Naive thymus-derived CD4-positive, alpha-beta T cell (primary cell): Measurements from ENCODE around the gene SLC16A5. TPM values are rescaled to one million over a fixed set of nuclear protein-coding genes. Genes with fewer than 3 reads are reported as not detected.
"Not testable (repeated sequence)": the region's sequence is repeated elsewhere in the genome, so short reads cannot be mapped to it uniquely, and the experiment has no call there.

Experiments
- ATAC-seq: fragments of 150-1000 bp; cut with Tn5 transposase; 2 replicates; pipeline ENCODE4 v1.10.0; 2021; ENCODE audit warnings: mild to moderate bottlenecking, moderate library complexity
- CTCF ChIA-PET: fragments of 350-600 bp; sonication (Branson Sonifier 250); formaldehyde crosslinking; loops from one replicate; lab custom pipeline; 2021; ENCODE audit warnings: antibody characterized with exemption; lab: Charles Lee
- POLR2A ChIA-PET: fragments of 350-600 bp; sonication (Branson Sonifier 250); formaldehyde crosslinking; loops from one replicate; lab custom pipeline; 2021; ENCODE audit warnings: antibody characterized with exemption, inconsistent platforms; lab: Charles Lee
- DNase-seq, 9 donors: peaks; one replicate each; pipeline versions ENCODE4 v3.0.0 to v3.0.0-alpha.2; 2020 to 2022; ENCODE audit warnings: mixed read lengths in 1 of 9
- H3K27ac ChIP-seq: one replicate; pipeline ENCODE4 v1.7.0; 2013; ENCODE audit warnings: mild to moderate bottlenecking, low read depth, low read length, moderate library complexity
- H3K27me3 ChIP-seq, 2 donors: one replicate each; pipeline ENCODE4 v1.7.0; 2013; ENCODE audit warnings: low read length in 2 of 2, mild to moderate bottlenecking in 2 of 2, moderate library complexity in 2 of 2; ENCODE audit not compliant: control insufficient read depth in 2 of 2, insufficient read depth in 2 of 2
- H3K36me3 ChIP-seq, 3 experiments: 1 replicate in 2 of 3; 2 replicates in 1 of 3; pipeline ENCODE4 v1.7.0; 2013; ENCODE audit warnings: low read length in 3 of 3, mild to moderate bottlenecking in 3 of 3, moderate library complexity in 1 of 3; ENCODE audit not compliant: insufficient read depth in 3 of 3, control insufficient read depth in 2 of 3
- H3K4me1 ChIP-seq, 2 donors: one replicate each; pipeline ENCODE4 v1.7.0; 2013; ENCODE audit warnings: low read length in 2 of 2, mild to moderate bottlenecking in 2 of 2, moderate library complexity in 1 of 2; ENCODE audit not compliant: control insufficient read depth in 2 of 2, insufficient read depth in 2 of 2
- H3K4me3 ChIP-seq: 2 replicates; pipeline ENCODE4 v1.7.0; 2013; ENCODE audit warnings: mild to moderate bottlenecking, low read length
- H3K9me3 ChIP-seq, 3 experiments: 1 replicate in 2 of 3; 2 replicates in 1 of 3; pipeline ENCODE4 v1.7.0; 2013; ENCODE audit warnings: low read length in 3 of 3; ENCODE audit not compliant: control insufficient read depth in 2 of 3
- H3K27ac Mint-ChIP-seq, 9 donors: one replicate each; pipeline ENCODE4 v1.8.0; 2020 to 2022; ENCODE audit warnings: mixed read lengths in 9 of 9, mild to moderate bottlenecking in 8 of 9, moderate library complexity in 5 of 9, inconsistent platforms in 2 of 9
- H3K27me3 Mint-ChIP-seq, 5 donors: one replicate each; pipeline ENCODE4 v1.8.0; 2021 to 2022; ENCODE audit warnings: mixed read lengths in 5 of 5, mild to moderate bottlenecking in 1 of 5
- H3K36me3 Mint-ChIP-seq, 5 donors: one replicate each; pipeline ENCODE4 v1.8.0; 2020 to 2022; ENCODE audit warnings: mixed read lengths in 5 of 5, mild to moderate bottlenecking in 3 of 5, inconsistent platforms in 1 of 5
- H3K4me1 Mint-ChIP-seq, 7 donors: one replicate each; pipeline ENCODE4 v1.8.0; 2020 to 2022; ENCODE audit warnings: mixed read lengths in 7 of 7, mild to moderate bottlenecking in 3 of 7, inconsistent platforms in 1 of 7
- H3K4me3 Mint-ChIP-seq, 10 donors: one replicate each; pipeline ENCODE4 v1.8.0; 2020 to 2022; ENCODE audit warnings: mild to moderate bottlenecking in 10 of 10, mixed read lengths in 10 of 10, moderate library complexity in 6 of 10, inconsistent platforms in 2 of 10
- H3K9me3 Mint-ChIP-seq, 11 donors: one replicate each; pipeline ENCODE4 v1.8.0; 2020 to 2022; ENCODE audit warnings: mixed read lengths in 11 of 11, mild to moderate bottlenecking in 4 of 11, inconsistent platforms in 1 of 11, moderate library complexity in 1 of 11
- intact Hi-C, 2 donors: fragments of 100-400 bp; cut with micrococcal nuclease; formaldehyde crosslinking; loops; one replicate each; pipeline ENCODE4 v1.15.1; 2023
- polyA plus RNA-seq, 2 donors: library from polyadenylated mRNA; unstranded; fragments of 300-500 nt; fragmentation: Illumina TruSeq; gene quantifications; one replicate each; pipeline ENCODE4 v1.2.3, GENCODE V29; 2021
- total RNA-seq, 6 experiments: library from RNA in 5 of 6; stranded (reverse) in 5 of 6; gene quantifications; 1 replicate in 5 of 6; 2 replicates in 1 of 6; pipeline ENCODE4 v1.2.3 and lab custom pipeline; 2021 to 2026

Gene SLC16A5
- total and polyA plus RNA-seq, 7 experiments from 2014 or later: 5.9 to 26.3 (median 19.2) TPM

- Mint-ChIP-seq H3K27ac (peak overlapping the region; percentile 92 to 98 (median 96)), H3K4me1 (peaks cover 30 to 59% (median 46%) of the 10 kb centered on the region in 7 donors), H3K36me3 (peaks cover 0 to 13% (median 8%) of the 10 kb centered on the region in 5 donors), H3K4me3 (peak overlapping the region; percentile 95 to 99 (median 97))
- Histone ChIP-seq H3K36me3 (peaks cover 0 to 18% (median 0%) of the 10 kb centered on the region in 3 experiments), H3K4me3 (peak overlapping the region; percentile 77), H3K27ac (peak overlapping the region; percentile 93), H3K4me1 (peaks cover 13 to 16% of the 10 kb centered on the region in 2 donors)
- not testable (repeated sequence) for H3K27me3 ChIP-seq, ATAC-seq, H3K9me3 ChIP-seq, H3K9me3 Mint-ChIP-seq, DNase-seq, H3K27me3 Mint-ChIP-seq
- ChIA-PET POLR2A (interaction anchor here (0.8 to 4.9 kb wide), 7 partner anchors 8 to 137 kb away, joined by 4 to 58 read pairs (median 7); partner anchors contain the start of genes MRPL58 and SUMO2), CTCF (interaction anchor here (1.5 kb wide), 1 partner anchor 14 kb away, joined by 6 read pairs; no protein-coding TSS in a partner anchor)
- intact Hi-C loops: loop anchor here (1.0 to 5.0 kb wide), 6 partner anchors 12 to 136 kb away; partner anchors contain the start of genes ARMC7 (in 1 of the 2), MRPL58 (in 1 of the 2), SLC16A5 (in 1 of the 2) and SUMO2 (in 1 of the 2)
Observed at GRCh38 chr17:75045946-75046406, 41.8 kb upstream of the SLC16A5 start.

GRCh38 chr17:75046407-75047289, 41.1 kb upstream of the SLC16A5 start, which contains the start of the genes ATP5PD and KCTD2:
Gene ATP5PD, minus strand, starts transcription at chr17:75046969. Its CDS starts 4,319 bp downstream, at chr17:75042650.
Gene KCTD2, plus strand, starts transcription at chr17:75047225. Its CDS starts 26 bp downstream, at chr17:75047251.
- intact Hi-C loops: loop anchor here (1.0 to 5.0 kb wide), 8 partner anchors 10 to 136 kb away; partner anchors contain the start of genes MRPL58 (in 2 of the 2), ARMC7 (in 1 of the 2), SLC16A5 (in 1 of the 2) and SUMO2 (in 1 of the 2)
- H3K27ac Mint-ChIP-seq: peak within 1 kb of the TSS; percentile 92 to 99 (median 96)
- H3K36me3 Mint-ChIP-seq: peaks cover 0 to 10% (median 6%) of the 10 kb centered on the region in 5 donors
- peaks cover 13 to 16% of the 10 kb centered on the region in 2 donors for H3K4me1 ChIP-seq
- peaks cover 0 to 13% (median 0%) of the 10 kb centered on the region in 3 experiments for H3K36me3 ChIP-seq
- no peaks in the 10 kb centered on the region for H3K9me3 Mint-ChIP-seq
- H3K4me1 Mint-ChIP-seq: peaks cover 30 to 61% (median 48%) of the 10 kb centered on the region in 7 donors
- POLR2A ChIA-PET: interaction anchor here (0.6 to 4.9 kb wide), 13 partner anchors 8 to 1689 kb away, joined by 3 to 58 read pairs (median 7); partner anchors contain the start of genes MRPL58, SLC16A5 and SUMO2
- peak within 1 kb of the TSS; percentile 77 for H3K4me3 ChIP-seq
- ATAC-seq (peak; percentile 98), DNase-seq (peak; percentile 82 to 93 (median 91))
- H3K27ac ChIP-seq: peak within 1 kb of the TSS; percentile 93
- H3K9me3 ChIP-seq: no peaks in the 10 kb centered on the region
- no peaks in the 10 kb centered on the region for H3K27me3 ChIP-seq
- CTCF ChIA-PET: interaction anchor here (0.8 to 1.5 kb wide), 2 partner anchors 12 to 14 kb away, joined by 3 to 6 read pairs; no protein-coding TSS in a partner anchor
- peak within 1 kb of the TSS; percentile 95 to 99 (median 98) for H3K4me3 Mint-ChIP-seq
- H3K27me3 Mint-ChIP-seq: no peaks in the 10 kb centered on the region

GRCh38 chr17:75047398-75048098, 40.2 kb upstream of the SLC16A5 start:
- no peaks in the 10 kb centered on the region for H3K27me3 Mint-ChIP-seq
- POLR2A ChIA-PET: interaction anchor here (0.8 to 4.9 kb wide), 12 partner anchors 9 to 136 kb away, joined by 3 to 58 read pairs (median 6); partner anchors contain the start of genes HID1, MRPL58, SLC16A5 and SUMO2
- H3K4me1 ChIP-seq: peaks cover 13 to 16% of the 10 kb centered on the region in 2 donors
- peaks cover 0 to 8% (median 5%) of the 10 kb centered on the region in 5 donors for H3K36me3 Mint-ChIP-seq
- CTCF ChIA-PET: interaction anchor here (0.6 to 1.5 kb wide), 4 partner anchors 13 to 439 kb away, joined by 3 to 6 read pairs (median 3); no protein-coding TSS in a partner anchor
- peaks cover 24 to 60% (median 49%) of the 10 kb centered on the region in 7 donors for H3K4me1 Mint-ChIP-seq
- peak overlapping the region; percentile 71 for H3K27ac ChIP-seq
- ATAC-seq: no peak
- peak overlapping the region; percentile 79 to 99 (median 94) for H3K4me3 Mint-ChIP-seq
- H3K9me3 Mint-ChIP-seq: no peaks in the 10 kb centered on the region
- H3K27me3 ChIP-seq: no peaks in the 10 kb centered on the region
- H3K4me3 ChIP-seq: peak overlapping the region; percentile 67
- H3K36me3 ChIP-seq: peaks cover 0 to 14% (median 0%) of the 10 kb centered on the region in 3 experiments
- intact Hi-C loops: loop anchor here (1.0 to 5.0 kb wide), 7 partner anchors 11 to 135 kb away; partner anchors contain the start of genes ARMC7 (in 1 of the 2), MRPL58 (in 1 of the 2), SLC16A5 (in 1 of the 2) and SUMO2 (in 1 of the 2)
- DNase-seq: peak in 6 of 9 donors; percentile 11 to 35 (median 24)
- no peaks in the 10 kb centered on the region for H3K9me3 ChIP-seq
- peak overlapping the region; percentile 87 to 99 (median 92) for H3K27ac Mint-ChIP-seq

GRCh38 chr17:75048249-75048878, 39.4 kb upstream of the SLC16A5 start:
- Histone ChIP-seq H3K36me3 (peaks cover 0 to 22% (median 0%) of the 10 kb centered on the region in 3 experiments), H3K27ac (peak overlapping the region; percentile 71), H3K4me3 (peak overlapping the region; percentile 67), H3K9me3 (no peaks in the 10 kb centered on the region), H3K4me1 (peaks cover 13 to 16% of the 10 kb centered on the region in 2 donors), H3K27me3 (no peaks in the 10 kb centered on the region)
- CTCF ChIA-PET: interaction anchor here (0.6 to 1.2 kb wide), 6 partner anchors 11 to 439 kb away, joined by 3 read pairs; no protein-coding TSS in a partner anchor
- Mint-ChIP-seq H3K27me3 (no peaks in the 10 kb centered on the region), H3K4me3 (peak overlapping the region; percentile 79 to 99 (median 94)), H3K36me3 (peaks cover 0 to 12% (median 5%) of the 10 kb centered on the region in 5 donors), H3K4me1 (peaks cover 28 to 62% (median 49%) of the 10 kb centered on the region in 7 donors), H3K27ac (peak overlapping the region; percentile 87 to 99 (median 92)), H3K9me3 (no peaks in the 10 kb centered on the region)
- POLR2A ChIA-PET: interaction anchor here (0.8 to 4.9 kb wide), 10 partner anchors 10 to 76 kb away, joined by 3 to 58 read pairs (median 6); partner anchors contain the start of genes HID1, MRPL58 and SLC16A5
- no peak for DNase-seq
- intact Hi-C loops: loop anchor here (5.0 kb wide), 3 partner anchors 39 to 134 kb away; partner anchors contain the start of genes ARMC7 (in 1 of the 2), SLC16A5 (in 1 of the 2) and SUMO2 (in 1 of the 2)
- no peak for ATAC-seq

GRCh38 chr17:75049057-75049456, 38.7 kb upstream of the SLC16A5 start:
- peak overlapping the region in 8 of 9 donors; percentile 8 to 93 (median 88) for H3K27ac Mint-ChIP-seq

More at GRCh38 chr17:75049057-75049456, 38.7 kb upstream of the SLC16A5 start:
- H3K27me3 ChIP-seq: no peaks in the 10 kb centered on the region
- H3K27me3 Mint-ChIP-seq: no peaks in the 10 kb centered on the region
- CTCF ChIA-PET: interaction anchor here (0.6 to 1.2 kb wide), 3 partner anchors 11 to 289 kb away, joined by 3 read pairs; no protein-coding TSS in a partner anchor
- H3K4me3 Mint-ChIP-seq: peak overlapping the region in 7 of 10 donors; percentile 18 to 95 (median 93)
- POLR2A ChIA-PET: interaction anchor here (0.9 to 4.9 kb wide), 7 partner anchors 10 to 61 kb away, joined by 3 to 58 read pairs (median 7); partner anchors contain the start of genes ARMC7 and MRPL58
- ATAC-seq (no peak), DNase-seq (no peak)
- peaks cover 0 to 14% (median 5%) of the 10 kb centered on the region in 5 donors for H3K36me3 Mint-ChIP-seq
- H3K4me3 ChIP-seq: no peak overlapping the region
- no peaks in the 10 kb centered on the region for H3K9me3 Mint-ChIP-seq
- H3K27ac ChIP-seq: no peak overlapping the region
- peaks cover 0 to 29% (median 0%) of the 10 kb centered on the region in 3 experiments for H3K36me3 ChIP-seq
- peaks cover 13 to 16% of the 10 kb centered on the region in 2 donors for H3K4me1 ChIP-seq
- intact Hi-C loops: loop anchor here (5.0 kb wide), 3 partner anchors 38 to 133 kb away; partner anchors contain the start of genes ARMC7 (in 1 of the 2), SLC16A5 (in 1 of the 2) and SUMO2 (in 1 of the 2)
- no peaks in the 10 kb centered on the region for H3K9me3 ChIP-seq
- peaks cover 28 to 57% (median 45%) of the 10 kb centered on the region in 7 donors for H3K4me1 Mint-ChIP-seq
